PC-9 (cell line): ENCODE data around the gene GSTCD. TPM values are rescaled to one million over a fixed set of nuclear protein-coding genes. Genes with fewer than 3 reads are reported as not detected.
"Not testable (repeated sequence)": the region's sequence is repeated elsewhere in the genome, so short reads cannot be mapped to it uniquely, and the experiment has no call there.

Experiments
- BruUV-seq: library from RNA; stranded (reverse); fragments of 400-500 nt; replicated peaks from 2 replicates; lab custom pipeline; 2021; lab: Mats Ljungman, UMichigan
- CTCF ChIA-PET: fragments of 300-600 bp; sonication (Branson Sonifier 250); formaldehyde crosslinking; loops from one replicate; lab custom pipeline; 2022; ENCODE audit warnings: antibody characterized with exemption; lab: Charles Lee
- POLR2A ChIA-PET: fragments of 300-600 bp; sonication (Branson Sonifier 250); formaldehyde crosslinking; loops from one replicate; lab custom pipeline; 2022; ENCODE audit warnings: antibody characterized with exemption; ENCODE audit not compliant: unreplicated experiment; lab: Charles Lee
- DNase-seq, 2 experiments: peaks; one replicate each; pipeline versions ENCODE4 v3.0.0 to v3.0.0-alpha.2; 2015 to 2022; ENCODE audit warnings: mixed read lengths in 1 of 2
- H2AFZ ChIP-seq: fragments of 200-600 bp; sonication (generic); 2 replicates; pipeline ENCODE4 v1.8.1; 2017; ENCODE audit warnings: antibody characterized with exemption
- H3F3A ChIP-seq: fragments of 200-600 bp; sonication (generic); 2 replicates; pipeline ENCODE4 v1.8.1; 2017; ENCODE audit warnings: antibody characterized with exemption, mild to moderate bottlenecking, low read depth; ENCODE audit not compliant: insufficient read depth
- H3K27ac ChIP-seq: fragments of 200-600 bp; sonication (generic); 2 replicates; pipeline ENCODE4 v1.6.1; 2016; ENCODE audit warnings: mixed run types
- H3K27me3 ChIP-seq: fragments of 200-600 bp; sonication (generic); 2 replicates; pipeline ENCODE4 v1.6.1; 2016; ENCODE audit warnings: low read depth, mixed run types; ENCODE audit not compliant: insufficient read depth
- H3K36me3 ChIP-seq: fragments of 200-600 bp; sonication (generic); 2 replicates; pipeline ENCODE4 v1.6.1; 2016; ENCODE audit warnings: low read depth, mixed run types
- H3K4me1 ChIP-seq: fragments of 200-600 bp; sonication (generic); replicated peaks from 2 replicates; pipeline ENCODE4 v1.6.1; 2016; ENCODE audit warnings: mixed run types; ENCODE audit not compliant: insufficient read depth
- H3K4me2 ChIP-seq: fragments of 200-600 bp; sonication (generic); 2 replicates; pipeline ENCODE4 v1.6.1; 2017; ENCODE audit warnings: mixed run types
- H3K4me3 ChIP-seq: fragments of 200-600 bp; sonication (generic); 2 replicates; pipeline ENCODE4 v1.6.1; 2016; ENCODE audit warnings: mixed run types
- H3K79me2 ChIP-seq: fragments of 200-600 bp; sonication (generic); 2 replicates; pipeline ENCODE4 v1.6.1; 2017; ENCODE audit warnings: low read depth, mixed run types
- H3K9me2 ChIP-seq: fragments of 200-600 bp; sonication (generic); 2 replicates; pipeline ENCODE4 v1.8.1; 2017; ENCODE audit warnings: mild to moderate bottlenecking; ENCODE audit not compliant: insufficient read depth
- H3K9me3 ChIP-seq: fragments of 200-600 bp; sonication (generic); 2 replicates; pipeline ENCODE4 v1.8.1; 2016; ENCODE audit warnings: low read depth; ENCODE audit not compliant: insufficient read depth
- H4K20me1 ChIP-seq: fragments of 200-600 bp; sonication (generic); 2 replicates; pipeline ENCODE4 v1.8.1; 2017; ENCODE audit not compliant: insufficient read depth
- EZH2 ChIP-seq: fragments of 200-600 bp; sonication (generic); IDR thresholded peaks from 2 replicates; pipeline ENCODE4 v1.8.0; 2017; ENCODE audit warnings: antibody characterized with exemption, low read depth
- intact Hi-C: fragments of 100-400 bp; cut with micrococcal nuclease; formaldehyde crosslinking; loops from one replicate; pipeline ENCODE4 v1.10.0; 2022; ENCODE audit not compliant: unreplicated experiment
- total RNA-seq: library from RNA; stranded (reverse); gene quantifications from 2 replicates; pipeline ENCODE4 v1.2.3, GENCODE V29; 2021
- TF ChIP-seq, protein P1 (sequence below): fragments of 200-600 bp; sonication (generic); conservative IDR thresholded peaks from 2 replicates; pipeline ENCODE4 v1.6.1; 2017; ENCODE audit warnings: mixed run types, antibody characterized with exemption, mild to moderate bottlenecking, moderate library complexity

GSTCD gene
- total RNA-seq, 1 experiment from 2014 or later, result 11.4 TPM

DNA sequence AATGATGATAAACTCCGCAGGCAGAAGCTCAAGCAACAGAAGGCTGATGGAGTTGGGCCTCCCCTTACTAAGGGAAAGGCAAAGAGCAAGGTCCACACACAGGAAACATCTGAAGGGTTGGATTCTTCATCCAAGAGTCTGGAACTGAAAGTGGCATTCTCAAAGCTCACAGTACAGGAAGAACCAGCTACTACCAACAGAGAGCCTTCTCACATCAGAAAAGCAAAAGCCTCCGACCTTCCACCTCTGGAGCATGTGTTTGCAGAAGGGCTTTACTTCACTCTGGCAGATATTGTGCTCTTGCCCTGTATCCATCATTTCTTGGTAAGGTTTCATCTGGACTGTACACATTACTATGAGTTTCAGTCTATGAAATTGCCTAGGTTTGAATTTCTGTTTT lies 10.6 kb downstream of the GSTCD start:
- DNase-seq, result no peak
- H3K4me1 ChIP-seq, result no peaks in the 10 kb centered on the region
- intact Hi-C loops, result no loop called here
- no peak overlapping the region for H2AFZ ChIP-seq
- no peaks in the 10 kb centered on the region for H3K9me3 ChIP-seq
- no TSS peak for BruUV-seq
- no peaks in the 10 kb centered on the region for H3F3A ChIP-seq
- no peak overlapping the region for H3K27ac ChIP-seq
- no peaks in the 10 kb centered on the region for H3K9me2 ChIP-seq
- ChIA-PET POLR2A (no interaction called here), CTCF (no interaction called here)
- no peaks in the 10 kb centered on the region for H4K20me1 ChIP-seq
- H3K27me3 ChIP-seq, result no peaks in the 10 kb centered on the region
- H3K36me3 ChIP-seq, result no peaks in the 10 kb centered on the region; the same call in 1 of the 2 replicates
- no peak overlapping the region for H3K4me2 ChIP-seq
- TF ChIP-seq, protein P1, sequence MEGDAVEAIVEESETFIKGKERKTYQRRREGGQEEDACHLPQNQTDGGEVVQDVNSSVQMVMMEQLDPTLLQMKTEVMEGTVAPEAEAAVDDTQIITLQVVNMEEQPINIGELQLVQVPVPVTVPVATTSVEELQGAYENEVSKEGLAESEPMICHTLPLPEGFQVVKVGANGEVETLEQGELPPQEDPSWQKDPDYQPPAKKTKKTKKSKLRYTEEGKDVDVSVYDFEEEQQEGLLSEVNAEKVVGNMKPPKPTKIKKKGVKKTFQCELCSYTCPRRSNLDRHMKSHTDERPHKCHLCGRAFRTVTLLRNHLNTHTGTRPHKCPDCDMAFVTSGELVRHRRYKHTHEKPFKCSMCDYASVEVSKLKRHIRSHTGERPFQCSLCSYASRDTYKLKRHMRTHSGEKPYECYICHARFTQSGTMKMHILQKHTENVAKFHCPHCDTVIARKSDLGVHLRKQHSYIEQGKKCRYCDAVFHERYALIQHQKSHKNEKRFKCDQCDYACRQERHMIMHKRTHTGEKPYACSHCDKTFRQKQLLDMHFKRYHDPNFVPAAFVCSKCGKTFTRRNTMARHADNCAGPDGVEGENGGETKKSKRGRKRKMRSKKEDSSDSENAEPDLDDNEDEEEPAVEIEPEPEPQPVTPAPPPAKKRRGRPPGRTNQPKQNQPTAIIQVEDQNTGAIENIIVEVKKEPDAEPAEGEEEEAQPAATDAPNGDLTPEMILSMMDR, result no peak
- no peak for TF ChIP-seq EZH2
- H3K4me3 ChIP-seq, result no peak overlapping the region
- no peaks in the 10 kb centered on the region for H3K79me2 ChIP-seq

DNA sequence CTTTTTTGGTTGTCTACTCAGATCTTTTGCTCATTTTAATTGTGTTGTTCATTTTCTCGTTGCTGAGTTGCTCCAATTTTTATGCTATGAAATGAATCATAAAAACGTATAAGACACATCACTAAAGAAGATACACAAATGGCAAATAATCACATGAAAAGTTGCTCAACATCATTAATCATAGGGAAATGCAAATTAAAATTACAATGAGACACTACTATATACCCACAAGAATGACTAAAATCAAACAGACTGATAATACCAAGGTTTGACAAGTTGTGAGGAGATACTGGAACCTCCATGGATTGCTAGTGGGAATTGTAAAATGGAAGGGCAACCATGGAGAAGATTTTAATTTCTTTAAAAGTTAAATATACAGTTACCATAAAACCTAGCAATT lies 17.0 kb downstream of the GSTCD start:
- POLR2A ChIA-PET, result no interaction called here
- H3K4me3 ChIP-seq, result no peak overlapping the region
- CTCF ChIA-PET, result no interaction called here
- H3K4me1 ChIP-seq, result no peaks in the 10 kb centered on the region
- no peak for DNase-seq
- BruUV-seq, result no TSS peak
- H3K27ac ChIP-seq, result no peak overlapping the region
- H4K20me1 ChIP-seq, result no peaks in the 10 kb centered on the region
- no peak overlapping the region for H3K4me2 ChIP-seq
- no peaks in the 10 kb centered on the region; the same call in 1 of the 2 replicates for H3K36me3 ChIP-seq
- H3K27me3 ChIP-seq, result no peaks in the 10 kb centered on the region
- intact Hi-C loops, result no loop called here
- no peaks in the 10 kb centered on the region for H3F3A ChIP-seq
- TF ChIP-seq EZH2, result no peak
- TF ChIP-seq, protein P1, result no peak
- H3K9me3 ChIP-seq, result no peaks in the 10 kb centered on the region
- H2AFZ ChIP-seq, result no peak overlapping the region
- H3K79me2 ChIP-seq, result no peaks in the 10 kb centered on the region
- no peaks in the 10 kb centered on the region for H3K9me2 ChIP-seq

DNA sequence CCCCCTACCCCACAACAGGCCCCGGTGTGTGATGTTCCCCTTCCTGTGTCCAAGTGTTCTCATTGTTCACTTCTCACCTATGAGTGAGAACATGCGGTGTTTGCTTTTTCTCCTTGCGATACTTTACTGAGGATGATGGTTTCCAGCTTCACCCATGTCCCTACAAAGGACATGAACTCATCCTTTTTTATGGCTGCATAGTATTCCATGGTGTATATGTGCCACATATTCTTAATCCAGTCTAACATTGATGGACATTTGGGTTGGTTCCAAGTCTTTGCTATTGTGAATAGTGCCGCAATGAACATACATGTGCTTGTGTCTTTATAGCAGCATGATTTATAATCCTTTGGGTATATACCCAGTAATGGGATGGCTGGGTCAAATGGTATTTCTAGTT lies 21.3 kb downstream of the GSTCD start:
- BruUV-seq, H3K79me2 ChIP-seq: not testable (repeated sequence)

DNA sequence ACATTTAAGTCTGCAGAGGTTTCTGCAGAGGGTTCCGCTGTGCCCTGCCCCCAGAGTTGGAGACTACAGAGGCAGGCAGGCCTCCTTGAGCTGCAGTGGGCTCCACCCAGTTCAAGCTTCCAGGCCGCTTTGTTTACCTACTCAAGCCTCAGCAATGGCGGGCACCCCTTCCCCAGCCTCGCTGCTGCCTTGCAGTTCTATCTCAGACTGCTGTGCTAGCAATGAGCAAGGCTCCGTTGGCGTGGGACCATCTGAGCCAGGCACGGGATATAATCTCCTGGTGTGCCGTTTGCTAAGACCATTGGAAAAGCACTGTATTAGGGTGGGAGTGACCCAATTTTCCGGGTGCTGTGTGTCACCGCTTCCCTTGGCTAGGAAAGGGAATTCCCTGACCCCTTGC lies 26.6 kb downstream of the GSTCD start:
- H3K4me3 ChIP-seq, H3K9me2 ChIP-seq, CTCF ChIA-PET, H2AFZ ChIP-seq, H3K4me1 ChIP-seq, POLR2A ChIA-PET, H4K20me1 ChIP-seq, H3K27ac ChIP-seq, H3K4me2 ChIP-seq, BruUV-seq, DNase-seq, H3K79me2 ChIP-seq, H3K36me3 ChIP-seq, intact Hi-C loops, H3F3A ChIP-seq, H3K27me3 ChIP-seq, H3K9me3 ChIP-seq: not testable (repeated sequence)

More for the DNA sequence above, 21.3 kb downstream of the GSTCD start:
- H2AFZ ChIP-seq, H3F3A ChIP-seq, H3K4me2 ChIP-seq, H3K9me3 ChIP-seq, POLR2A ChIA-PET, H4K20me1 ChIP-seq, intact Hi-C loops, DNase-seq, H3K27ac ChIP-seq, H3K4me3 ChIP-seq, H3K27me3 ChIP-seq, H3K36me3 ChIP-seq, CTCF ChIA-PET, H3K4me1 ChIP-seq, H3K9me2 ChIP-seq: not testable (repeated sequence)
